Astrocyte of the hippocampus (primary cell): ENCODE data around the gene TAS2R38.
"Not testable (repeated sequence)": the region's sequence is repeated elsewhere in the genome, so short reads cannot be mapped to it uniquely, and the experiment has no call there.

Experiments used
- DNase-seq: peaks from one replicate; pipeline ENCODE4 v3.0.0; 2011; ENCODE audit warnings: low read depth, low spot score

The TAS2R38 gene

DNA sequence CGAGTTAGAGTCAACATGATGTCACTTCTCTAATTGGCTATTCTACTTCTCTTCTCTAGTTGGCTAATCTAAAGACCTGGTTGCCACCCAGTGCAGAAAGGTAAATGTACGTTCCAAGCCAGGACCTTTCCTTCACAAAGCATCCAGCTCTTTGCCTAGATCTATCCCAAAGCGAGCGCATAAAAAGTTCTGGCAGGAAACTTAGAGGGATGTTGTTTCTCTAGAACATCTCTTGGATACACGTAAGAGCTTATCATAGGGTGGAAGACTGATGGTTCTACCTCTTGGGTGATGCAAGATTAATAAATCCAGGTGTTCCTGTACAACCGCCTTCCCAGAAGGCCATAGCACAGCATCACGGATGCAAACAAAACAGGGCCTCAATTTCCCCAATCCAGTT lies at the start of gene TAS2R38:
Gene TAS2R38 (minus strand): TSS at position 101 of the 400 bp plus-strand sequence. CDS start 84 bp downstream, at position 17.
- DNase-seq: no peak

- DNase-seq: no peak
These were observed 44.6 kb upstream of the TAS2R38 start for GRCh38 chr7:142018154-142018553.

- DNase-seq: no peak
These were observed 43.9 kb upstream of the TAS2R38 start for GRCh38 chr7:142017451-142017850.

GRCh38 chr7:142012825-142013511 lies 39.4 kb upstream of the TAS2R38 start:
- DNase-seq: no peak

GRCh38 chr7:142010952-142011548 lies 37.5 kb upstream of the TAS2R38 start:
- DNase-seq: no peak

- DNase-seq: no peak
These were observed 35.6 kb upstream of the TAS2R38 start for GRCh38 chr7:142009187-142009586.

GRCh38 chr7:142006577-142006976 lies 33.0 kb upstream of the TAS2R38 start:
- no peak for DNase-seq

DNA sequence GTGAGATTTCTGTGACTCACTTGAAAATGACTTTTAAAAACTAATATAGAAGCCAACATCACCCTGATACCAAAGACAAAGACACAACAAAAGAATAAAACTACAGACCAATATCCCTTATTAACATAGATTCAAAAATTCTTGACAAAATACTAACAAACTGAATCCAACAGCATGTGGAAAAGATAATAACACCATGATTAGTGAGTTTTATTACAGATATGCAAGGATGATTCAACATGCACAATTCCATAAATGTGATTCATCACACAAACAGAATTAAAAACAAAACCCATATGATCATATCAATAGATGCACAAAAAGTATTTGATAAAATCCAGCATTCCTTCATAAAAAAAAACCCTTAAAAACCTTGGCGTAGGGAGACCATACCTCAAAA lies 28.6 kb upstream of the TAS2R38 start:
- no peak for DNase-seq

GRCh38 chr7:142001163-142001874 lies 27.7 kb upstream of the TAS2R38 start:
- no peak for DNase-seq

- no peak for DNase-seq
These were observed 26.7 kb upstream of the TAS2R38 start for GRCh38 chr7:142000244-142000643.

DNA sequence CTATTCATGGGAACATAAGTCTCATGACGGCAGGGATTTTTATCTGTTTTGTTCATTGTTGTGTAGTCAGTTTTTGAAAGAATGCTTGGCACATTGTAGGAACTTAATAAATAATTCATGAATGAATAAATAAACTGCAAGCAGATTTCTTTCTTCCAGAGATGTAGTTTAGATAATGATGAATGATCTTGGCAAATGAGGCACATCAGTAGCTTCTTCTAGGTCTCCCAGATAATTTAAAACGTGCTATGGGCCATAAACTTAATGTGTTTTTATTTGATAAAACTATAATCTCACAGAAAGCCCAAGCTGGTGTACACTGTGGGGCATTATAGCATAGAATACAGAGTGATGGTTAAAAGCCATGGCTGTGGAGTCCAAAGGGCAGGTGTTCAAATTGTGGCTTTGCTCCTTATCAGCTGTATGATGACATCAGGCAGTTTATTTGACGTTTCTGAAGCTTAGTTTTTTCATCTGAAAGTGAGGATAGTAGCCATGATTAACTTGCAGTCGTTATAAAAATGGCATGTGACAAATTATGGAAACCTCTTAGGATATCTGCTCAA lies 25.6 kb upstream of the TAS2R38 start:
- no peak for DNase-seq

DNA sequence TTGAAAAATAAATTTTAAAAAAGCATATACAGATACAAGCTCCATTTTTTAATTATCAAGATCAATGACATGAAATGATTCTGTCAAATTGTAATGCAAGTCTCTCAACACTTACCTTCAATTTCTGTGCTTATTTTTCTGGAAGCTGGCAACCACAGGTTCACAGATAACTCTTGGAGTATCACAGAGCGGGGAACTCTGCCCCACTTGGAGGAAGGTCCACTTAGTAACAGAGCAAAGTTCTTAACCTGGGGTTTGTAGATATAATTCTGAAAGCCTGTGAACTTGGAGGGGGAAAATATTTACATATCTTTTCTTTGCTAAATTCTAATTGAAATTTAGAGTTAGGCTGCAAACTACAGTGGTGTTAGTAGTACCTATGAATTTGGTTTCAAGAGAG lies 19.8 kb upstream of the TAS2R38 start:
- DNase-seq: no peak

DNA sequence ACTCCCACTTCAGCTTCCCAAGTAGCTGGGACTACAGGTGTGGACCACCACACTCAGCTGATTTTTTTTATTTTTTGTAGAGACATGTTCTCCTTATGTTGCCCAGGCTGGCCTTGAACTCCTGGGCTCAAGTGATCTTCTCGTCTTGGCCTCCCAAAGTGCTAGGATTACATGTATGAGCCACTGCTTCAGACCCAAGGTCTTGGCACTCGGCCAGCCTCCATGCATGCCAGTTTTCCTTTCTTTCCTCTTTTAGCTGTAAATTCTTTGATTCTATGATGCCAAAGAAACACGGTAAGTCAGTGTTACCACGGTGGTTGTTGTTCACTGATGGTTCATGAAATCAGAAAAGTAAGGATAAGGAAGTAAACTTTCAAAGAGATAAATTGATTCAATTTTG lies 19.1 kb upstream of the TAS2R38 start:
- no peak for DNase-seq

DNA sequence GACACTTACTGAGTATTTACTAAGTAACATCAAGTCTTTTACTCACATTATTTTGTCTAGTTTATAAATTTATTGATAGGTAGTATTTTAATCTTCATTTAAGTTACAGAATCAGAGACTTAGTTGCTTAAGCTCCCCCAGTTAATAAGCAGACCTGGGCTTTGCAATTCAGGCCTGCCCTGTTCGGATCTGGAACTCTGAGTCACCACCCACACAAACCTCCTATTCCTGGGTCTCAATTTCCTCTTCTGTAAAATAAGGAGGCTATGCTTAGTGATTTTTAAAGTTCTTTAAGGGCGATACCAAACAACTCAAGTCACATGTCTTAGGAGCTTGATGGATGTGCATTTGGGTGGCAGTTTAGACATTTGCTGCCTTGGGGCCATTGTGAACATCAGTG lies 18.6 kb upstream of the TAS2R38 start:
- DNase-seq: no peak

- no peak for DNase-seq
These were observed 17.6 kb upstream of the TAS2R38 start for GRCh38 chr7:141991140-141991539.

GRCh38 chr7:141990011-141990725 lies 16.6 kb upstream of the TAS2R38 start:
- no peak for DNase-seq

DNA sequence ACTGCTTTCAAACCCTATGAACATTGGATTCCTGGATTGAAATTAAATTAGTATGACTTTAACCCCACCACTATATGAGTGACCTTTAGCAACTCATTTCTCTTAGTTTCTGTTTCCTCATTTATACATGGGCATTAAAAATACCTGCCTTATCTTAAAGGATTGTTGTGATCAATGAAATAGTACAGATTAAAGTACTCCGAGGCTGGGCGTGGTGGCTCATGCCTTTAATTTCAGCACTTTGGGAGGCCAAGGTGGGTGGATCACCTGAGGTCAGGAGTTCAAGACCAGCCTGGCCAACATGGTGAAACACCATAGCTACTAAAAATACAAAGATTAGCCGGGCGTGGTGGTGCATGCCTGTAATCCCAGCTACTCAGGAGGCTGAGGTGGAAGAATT lies 14.2 kb upstream of the TAS2R38 start:
- not testable (repeated sequence) for DNase-seq

GRCh38 chr7:141986923-141987322 lies 13.3 kb upstream of the TAS2R38 start:
- DNase-seq: no peak

DNA sequence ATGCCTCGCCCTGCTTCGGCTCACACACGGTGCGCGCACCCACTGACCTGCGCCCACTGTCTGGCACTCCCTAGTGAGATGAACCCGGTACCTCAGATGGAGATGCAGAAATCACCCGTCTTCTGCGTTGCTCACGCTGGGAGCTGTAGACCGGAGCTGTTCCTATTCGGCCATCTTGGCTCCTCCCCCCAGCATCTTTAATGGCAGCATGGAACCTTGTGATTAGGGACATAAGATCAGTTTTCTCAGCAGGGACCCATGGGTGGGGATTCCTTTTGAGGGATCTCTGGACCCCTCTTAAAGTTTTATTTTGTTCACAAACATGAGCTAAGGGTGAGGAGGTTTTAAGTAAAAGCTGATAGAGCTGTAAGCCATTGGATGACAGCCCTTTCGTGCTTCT lies 12.4 kb upstream of the TAS2R38 start:
- not testable (repeated sequence) for DNase-seq

DNA sequence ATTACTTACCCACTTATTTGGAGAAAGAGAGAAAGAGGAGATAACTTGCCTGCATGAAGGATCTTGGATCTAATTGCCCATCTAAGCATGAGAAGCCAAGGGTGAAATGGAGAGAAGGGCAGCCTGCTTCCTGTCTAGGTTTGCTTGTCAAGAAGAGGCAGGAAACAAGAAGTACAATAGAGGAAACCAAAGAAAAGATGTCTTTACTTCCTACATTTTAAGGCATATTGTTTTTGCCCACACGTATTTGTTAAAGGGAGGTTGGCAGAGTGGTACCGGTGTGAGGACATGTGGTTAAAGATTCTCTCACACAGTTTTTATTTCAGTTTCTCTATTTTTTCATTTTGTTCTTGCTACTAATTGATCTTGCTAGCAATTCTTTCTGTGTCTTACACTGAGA lies 6.0 kb upstream of the TAS2R38 start:
- no peak for DNase-seq

- DNase-seq: no peak
These were observed 4.8 kb upstream of the TAS2R38 start for GRCh38 chr7:141978351-141978750.
